HG03442 (cell line): Measurements from ENCODE around the gene CHST3.
"Not testable (repeated sequence)": the region's sequence is repeated elsewhere in the genome, so short reads cannot be mapped to it uniquely, and the experiment has no call there.

Source experiments
- ATAC-seq: cut with Tn5 transposase; IDR thresholded peaks from one replicate; pipeline ENCODE4 v1.9.1; 2021; ENCODE audit warnings: mild to moderate bottlenecking, moderate library complexity; ENCODE audit not compliant: unreplicated experiment

The CHST3 gene

GRCh38 chr10:72026278-72027111, 62.3 kb downstream of the CHST3 start:
- ATAC-seq = no peak

- no peak for ATAC-seq
These were observed 63.3 kb downstream of the CHST3 start for GRCh38 chr10:72027498-72027897.

GRCh38 chr10:72029414-72029813, 65.2 kb downstream of the CHST3 start:
- ATAC-seq = no peak

- no peak for ATAC-seq
These were observed 66.8 kb downstream of the CHST3 start for GRCh38 chr10:72030762-72031543.

GRCh38 chr10:72031706-72032105, 67.5 kb downstream of the CHST3 start:
- no peak for ATAC-seq

GRCh38 chr10:72032409-72033162, 68.4 kb downstream of the CHST3 start:
- ATAC-seq = not testable (repeated sequence)

GRCh38 chr10:72034040-72034499, 69.9 kb downstream of the CHST3 start:
- no peak for ATAC-seq

- no peak for ATAC-seq
These were observed 70.6 kb downstream of the CHST3 start for GRCh38 chr10:72034761-72035160.

- no peak for ATAC-seq
These were observed 71.2 kb downstream of the CHST3 start for GRCh38 chr10:72035252-72035887.

- ATAC-seq = no peak
These were observed 73.1 kb downstream of the CHST3 start for GRCh38 chr10:72037266-72037665.

GRCh38 chr10:72037811-72038210, 73.6 kb downstream of the CHST3 start:
- no peak for ATAC-seq

- no peak for ATAC-seq
These were observed 74.3 kb downstream of the CHST3 start for GRCh38 chr10:72038458-72039001.

GRCh38 chr10:72039377-72039776, 75.2 kb downstream of the CHST3 start:
- no peak for ATAC-seq

- ATAC-seq = no peak
These were observed 77.3 kb downstream of the CHST3 start for GRCh38 chr10:72041491-72041890.

GRCh38 chr10:72043016-72043834, 79.0 kb downstream of the CHST3 start:
- ATAC-seq = no peak

- no peak for ATAC-seq
These were observed 80.3 kb downstream of the CHST3 start for GRCh38 chr10:72044417-72045041.

- no peak for ATAC-seq
These were observed 81.4 kb downstream of the CHST3 start for GRCh38 chr10:72045586-72045985.

- ATAC-seq = peak; percentile 68
These were observed 84.4 kb downstream of the CHST3 start for GRCh38 chr10:72048450-72049124.

GRCh38 chr10:72049472-72049871, 85.3 kb downstream of the CHST3 start:
- ATAC-seq = no peak
